NT2/D1 (cell line): ENCODE results near the gene DRC3.

Experiments used
- SUZ12 ChIP-seq: IDR thresholded peaks from 2 replicates; pipeline ENCODE4 v1.6.1; 2011; ENCODE audit not compliant: insufficient read length, insufficient read depth; ENCODE audit errors: extremely low read depth
- YY1 ChIP-seq: IDR thresholded peaks from 2 replicates; pipeline ENCODE4 v1.6.1; 2011; ENCODE audit not compliant: insufficient read length, insufficient read depth
- ZNF274 ChIP-seq: IDR thresholded peaks from 2 replicates; pipeline ENCODE4 v1.6.1; 2011; ENCODE audit warnings: mild to moderate bottlenecking, low read depth, low read length

DNA sequence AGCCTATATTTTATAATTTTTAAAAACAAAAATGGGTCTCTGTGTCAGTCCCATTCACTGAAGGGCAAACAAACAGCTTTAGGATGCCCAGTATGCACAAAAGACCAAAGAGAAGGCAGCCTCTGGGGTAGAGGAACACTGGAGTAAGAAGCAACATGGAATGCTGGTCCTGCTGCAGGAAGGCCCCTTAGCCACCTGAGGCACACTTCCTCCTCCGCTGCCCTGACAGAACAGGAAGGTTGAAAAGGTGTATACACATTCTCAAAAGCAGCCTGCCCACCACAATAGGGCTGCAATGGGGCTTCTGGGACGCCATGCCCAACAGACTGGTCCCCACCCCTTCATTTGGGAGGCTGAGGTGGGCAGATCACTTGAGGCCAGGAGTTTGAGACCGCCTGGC, 20.0 kb upstream of the DRC3 start:
- TF ChIP-seq ZNF274 = no peak
- no peak for TF ChIP-seq YY1
- TF ChIP-seq SUZ12 = no peak
